HG03175 (cell line): ENCODE data around the gene BRIP1.
"Not testable (repeated sequence)": the region's sequence is repeated elsewhere in the genome, so short reads cannot be mapped to it uniquely, and the experiment has no call there.

Experiments used
- ATAC-seq: cut with Tn5 transposase; IDR thresholded peaks from one replicate; pipeline ENCODE4 v1.9.1; 2021; ENCODE audit warnings: mild to moderate bottlenecking, moderate library complexity; ENCODE audit not compliant: unreplicated experiment

The BRIP1 gene

DNA sequence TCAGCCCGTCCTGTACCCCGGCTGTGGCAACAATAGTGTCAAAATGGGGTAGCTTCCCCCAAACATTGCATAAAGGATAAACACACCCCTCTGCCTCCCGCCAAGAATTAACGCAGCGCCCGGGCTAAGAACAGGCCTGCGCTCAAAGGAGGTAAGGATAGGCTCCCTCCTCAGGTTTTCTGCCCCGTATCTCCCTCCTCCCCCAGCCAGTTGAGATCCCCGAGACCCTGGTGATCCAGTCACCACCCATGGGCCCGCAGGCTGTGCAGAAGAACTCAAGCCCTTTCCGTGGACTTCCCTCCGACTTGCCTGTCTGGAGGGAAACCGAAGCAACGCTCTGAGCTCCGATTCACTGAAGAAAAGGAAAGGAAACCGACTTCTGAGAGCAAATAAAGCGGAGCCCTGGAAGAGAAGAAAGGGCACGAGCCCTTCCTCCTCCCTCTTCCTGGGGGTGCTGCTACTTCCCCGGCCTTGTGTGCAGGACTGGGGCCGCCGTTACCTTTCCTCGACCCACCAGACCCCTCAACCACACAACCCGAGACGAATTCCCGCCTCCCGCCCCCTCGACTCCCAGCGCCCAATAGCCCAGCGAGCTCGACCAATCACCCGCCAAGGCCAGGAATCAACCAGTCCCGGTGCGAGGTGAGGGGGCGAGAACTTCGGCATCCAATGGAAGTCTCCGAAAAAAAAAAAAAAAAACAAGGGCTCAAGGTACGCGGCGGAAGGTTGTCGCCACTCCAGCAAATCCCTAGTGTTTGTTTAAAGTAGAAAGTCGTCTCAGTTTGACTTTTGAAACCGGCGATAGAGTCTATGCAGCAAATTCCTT lies at the start of gene BRIP1:
Gene BRIP1, minus strand, starts transcription at position 554 of the 826 bp plus-strand sequence. CDS start 1,989 bp downstream, outside the sequence.
- ATAC-seq, result peak; percentile 92

DNA sequence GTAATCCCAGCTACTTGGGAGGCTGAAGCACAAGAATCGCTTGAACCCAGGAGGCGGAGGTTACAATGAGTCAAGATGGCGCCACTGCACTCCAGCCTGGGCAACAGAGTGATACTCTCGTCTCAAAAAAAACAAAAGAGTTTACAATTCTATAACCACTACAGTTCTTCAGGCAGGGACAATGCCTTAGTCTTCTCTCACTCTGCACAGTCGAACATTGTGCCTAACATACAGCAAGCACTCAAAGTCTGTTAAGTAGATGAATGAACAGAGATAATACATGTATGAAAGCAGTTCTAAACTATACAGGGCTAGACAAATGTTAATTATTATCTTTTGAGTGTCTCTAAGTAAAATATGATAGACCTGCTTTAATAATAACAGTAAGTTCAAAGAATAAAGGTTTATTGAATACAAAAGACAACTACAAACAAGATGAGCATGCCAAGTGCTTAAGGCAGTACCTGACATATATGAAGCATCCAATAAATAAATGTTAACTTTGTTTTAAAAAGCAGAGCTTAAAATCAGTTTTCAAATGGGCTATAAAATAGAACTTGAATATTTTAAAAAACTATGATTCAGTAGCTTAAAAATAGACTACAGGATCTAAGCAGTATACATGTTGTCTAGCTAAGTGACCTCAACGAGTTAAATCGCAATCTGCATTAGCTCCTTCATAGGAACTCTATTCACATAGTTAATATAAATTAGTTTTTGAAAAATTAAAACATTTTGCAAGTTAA lies 45.1 kb upstream of the BRIP1 start:
- no peak for ATAC-seq

DNA sequence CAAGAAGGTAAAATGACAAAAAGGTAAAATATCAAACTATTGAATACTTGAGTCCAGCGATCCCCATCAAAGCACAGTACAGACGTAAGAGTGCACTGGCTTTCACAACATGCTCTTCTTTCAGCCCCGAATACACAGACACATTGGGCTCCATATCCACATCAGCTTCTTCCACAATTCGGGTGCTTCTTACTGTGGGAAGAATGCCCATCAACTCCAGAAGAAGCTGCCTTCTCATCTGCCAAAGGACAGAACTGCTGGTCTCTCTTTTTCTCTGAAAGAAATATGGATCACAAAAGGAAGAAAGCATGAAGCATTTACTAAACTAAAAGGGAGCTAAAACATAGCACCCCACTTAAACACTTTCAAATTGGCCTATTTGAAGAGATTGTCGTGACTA lies 44.0 kb upstream of the BRIP1 start:
- no peak for ATAC-seq

DNA sequence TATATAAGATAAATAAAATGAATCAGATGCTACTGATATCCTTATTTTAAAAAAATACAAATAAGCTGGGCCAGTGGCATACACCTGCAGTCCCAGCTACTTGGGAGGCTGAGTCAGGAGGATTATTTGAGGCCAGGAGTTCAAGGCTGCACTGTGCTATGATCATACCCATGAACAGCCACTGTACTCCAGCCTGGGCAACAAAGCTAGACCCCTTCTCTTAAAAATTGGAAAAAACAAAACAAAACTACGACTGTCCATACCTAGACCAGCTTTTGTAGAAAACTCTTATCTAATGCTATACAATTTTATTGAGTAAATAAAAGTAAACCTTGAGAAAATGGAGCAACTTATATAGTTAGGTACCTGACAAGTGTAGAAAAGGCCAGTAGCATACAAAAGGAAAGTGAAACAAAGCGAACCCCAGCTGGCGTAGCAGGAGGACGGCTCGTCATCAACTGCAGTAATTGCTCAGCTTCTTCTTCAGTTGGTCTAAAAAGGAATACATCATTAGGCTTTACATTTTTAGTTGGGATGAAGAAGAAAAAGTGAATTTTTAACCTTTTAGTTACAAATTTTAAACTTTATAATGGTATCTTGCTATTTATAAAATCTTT lies 40.9 kb upstream of the BRIP1 start:
- ATAC-seq, result peak; percentile 87

DNA sequence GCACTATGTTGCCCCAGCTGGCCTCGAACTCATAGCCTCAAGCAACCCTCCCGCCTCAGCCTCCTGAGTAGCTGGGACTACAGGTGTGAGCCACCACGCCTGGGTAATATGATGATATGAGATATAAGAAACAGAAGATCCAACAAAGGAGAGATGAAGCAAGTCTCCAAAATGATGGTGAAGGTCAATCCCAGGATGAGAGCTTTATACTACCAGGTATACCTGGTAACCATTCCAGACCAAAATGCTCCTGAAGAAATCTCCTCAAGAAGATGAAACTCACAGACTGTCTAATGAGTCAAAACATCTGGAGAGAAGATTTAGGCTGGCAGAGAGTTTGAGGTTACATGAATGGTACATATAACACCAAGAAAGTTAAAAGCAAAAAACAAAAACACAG lies 39.9 kb upstream of the BRIP1 start:
- ATAC-seq, result no peak

DNA sequence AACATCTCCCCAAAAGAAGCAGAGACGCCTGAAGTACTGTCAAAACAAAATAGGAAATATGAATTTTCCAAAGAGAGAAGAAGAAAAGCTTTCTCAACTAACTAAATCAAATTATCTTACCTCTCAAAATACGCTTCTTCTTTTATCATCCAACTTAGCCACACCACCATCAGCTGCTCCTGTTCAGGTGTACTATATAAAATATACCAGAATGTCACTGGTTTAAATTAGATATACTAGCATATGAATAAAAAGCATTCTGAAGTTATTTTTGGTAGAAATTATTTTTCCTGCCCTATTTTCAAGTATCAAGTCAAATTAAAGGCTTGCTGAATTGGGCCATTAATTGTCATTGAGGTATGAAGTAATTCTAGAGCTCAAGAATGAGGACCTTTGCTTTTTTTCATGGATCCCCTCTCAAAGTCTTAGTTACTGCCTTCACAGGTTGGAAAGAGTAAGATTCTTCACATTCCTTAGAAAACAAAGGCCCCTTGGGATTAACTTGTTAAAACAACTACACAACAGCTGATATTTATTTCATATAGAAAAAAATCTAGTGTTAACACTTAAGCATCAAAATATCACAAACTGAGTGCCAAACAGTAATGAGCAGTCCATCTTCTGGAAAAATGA lies 34.3 kb upstream of the BRIP1 start:
- ATAC-seq, result no peak

DNA sequence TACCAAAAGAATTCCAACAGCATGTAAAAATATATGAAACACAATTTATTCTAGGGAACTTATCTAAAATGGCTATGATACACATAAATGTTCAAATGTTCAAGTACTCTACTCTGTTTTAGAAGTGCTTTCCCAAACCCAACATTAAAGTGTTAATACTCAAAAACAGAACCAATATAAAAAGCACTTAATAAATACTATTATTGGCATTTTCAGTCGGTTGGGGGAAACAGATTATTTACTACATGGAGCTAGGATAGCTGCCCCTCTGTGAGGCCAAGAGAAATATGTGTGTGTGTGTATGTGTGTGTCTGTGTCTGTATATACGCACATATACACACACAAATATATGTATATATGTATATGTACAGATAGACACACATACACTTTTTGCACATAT lies 32.1 kb upstream of the BRIP1 start:
- ATAC-seq, result no peak

DNA sequence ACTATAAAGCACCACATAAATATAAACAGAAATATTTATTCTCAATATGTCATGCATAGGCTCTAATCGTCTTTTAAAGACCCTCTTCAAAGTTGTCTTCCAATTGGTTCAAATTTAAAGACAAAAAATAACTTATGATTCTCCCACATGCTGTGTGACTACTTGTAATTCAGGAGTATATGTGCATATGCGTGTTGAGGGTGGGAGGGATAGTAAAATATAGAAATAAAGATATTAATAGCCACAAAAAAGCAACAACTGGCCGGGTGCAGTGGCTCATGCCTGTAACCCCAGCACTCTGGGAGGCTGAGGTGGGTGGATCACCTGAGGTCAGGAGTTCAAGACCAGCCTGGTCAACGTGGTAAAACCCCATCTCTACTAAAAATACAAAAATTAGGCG lies 31.0 kb upstream of the BRIP1 start:
- not testable (repeated sequence) for ATAC-seq

DNA sequence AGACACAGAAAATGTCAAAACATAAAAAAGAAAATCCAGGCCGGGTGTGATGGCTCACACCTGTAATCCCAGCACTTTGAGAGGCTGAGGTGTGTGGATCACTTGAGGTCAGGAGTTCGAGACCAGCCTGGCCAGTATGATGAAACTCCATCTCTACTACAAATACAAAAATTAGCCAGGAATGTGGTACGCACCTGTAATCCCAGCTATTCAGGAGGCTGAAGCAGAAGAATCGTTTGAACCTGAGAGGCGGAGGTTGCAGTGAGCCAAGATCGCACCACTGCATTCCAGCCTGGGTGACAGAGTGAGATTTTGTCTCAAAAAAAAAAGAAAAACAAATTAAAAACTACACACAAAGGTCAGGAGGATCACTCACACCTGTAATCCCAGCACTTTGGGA lies 24.4 kb upstream of the BRIP1 start:
- not testable (repeated sequence) for ATAC-seq

DNA sequence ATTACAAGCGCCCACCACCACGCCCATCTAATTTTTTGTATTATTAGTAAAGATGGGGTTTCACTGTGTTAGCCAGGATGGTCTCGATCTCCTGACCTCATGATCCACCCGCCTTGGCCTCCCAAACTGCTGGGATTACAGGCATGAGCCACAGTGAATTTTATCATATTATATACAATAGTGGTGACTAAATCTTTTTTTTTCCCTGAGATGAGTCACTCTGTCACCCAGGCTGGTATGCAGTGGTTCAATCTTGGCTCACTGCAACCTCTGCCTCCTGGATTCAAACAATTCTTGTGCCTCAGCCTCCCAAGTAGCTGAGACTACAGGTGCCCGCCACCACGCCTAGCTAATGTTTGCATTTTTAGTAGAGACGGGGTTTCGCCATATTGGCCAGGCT lies 22.5 kb upstream of the BRIP1 start:
- not testable (repeated sequence) for ATAC-seq

DNA sequence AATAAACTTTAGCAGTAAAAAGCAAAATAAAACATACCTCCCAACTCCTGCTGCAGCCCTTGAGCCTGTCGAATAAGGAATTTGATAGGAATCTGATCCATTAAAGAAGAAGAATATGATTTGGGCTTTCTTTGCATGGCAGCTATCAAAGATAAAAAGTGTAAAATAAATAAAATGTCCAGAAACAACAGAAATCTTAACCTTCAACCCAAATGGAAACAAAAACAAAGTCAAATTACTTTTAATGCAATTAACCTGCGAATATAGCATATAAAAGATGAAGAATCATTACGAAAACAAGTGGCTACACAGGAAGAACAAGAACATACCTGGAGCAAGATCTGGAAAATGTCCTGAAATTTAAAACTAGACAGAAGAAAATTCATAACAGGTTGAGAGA lies 21.5 kb upstream of the BRIP1 start:
- ATAC-seq, result no peak

DNA sequence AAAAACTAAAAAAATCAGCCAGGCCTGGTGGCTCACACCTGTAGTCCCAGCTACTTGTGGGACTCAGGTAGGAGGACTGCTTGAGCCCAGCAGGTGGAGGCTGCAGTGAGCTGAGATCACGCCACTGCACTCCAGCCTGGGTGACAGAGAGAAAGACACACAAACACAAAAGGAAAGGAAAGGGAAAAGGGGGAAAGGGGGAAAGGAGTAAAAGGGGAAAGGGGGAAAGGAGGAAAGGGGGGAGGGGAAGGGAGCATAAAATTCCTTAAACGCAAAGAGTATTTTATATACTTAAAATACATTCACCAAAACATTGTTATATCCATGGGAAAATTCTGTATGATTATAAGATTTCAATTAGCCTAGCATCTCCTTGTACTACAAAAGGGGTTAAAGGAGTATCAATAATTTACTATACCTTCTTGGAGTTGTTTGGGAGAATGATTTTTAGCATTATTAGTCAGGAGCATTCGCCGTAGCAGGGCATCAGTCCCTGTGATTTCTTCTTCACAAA lies 17.3 kb upstream of the BRIP1 start:
- no peak for ATAC-seq

DNA sequence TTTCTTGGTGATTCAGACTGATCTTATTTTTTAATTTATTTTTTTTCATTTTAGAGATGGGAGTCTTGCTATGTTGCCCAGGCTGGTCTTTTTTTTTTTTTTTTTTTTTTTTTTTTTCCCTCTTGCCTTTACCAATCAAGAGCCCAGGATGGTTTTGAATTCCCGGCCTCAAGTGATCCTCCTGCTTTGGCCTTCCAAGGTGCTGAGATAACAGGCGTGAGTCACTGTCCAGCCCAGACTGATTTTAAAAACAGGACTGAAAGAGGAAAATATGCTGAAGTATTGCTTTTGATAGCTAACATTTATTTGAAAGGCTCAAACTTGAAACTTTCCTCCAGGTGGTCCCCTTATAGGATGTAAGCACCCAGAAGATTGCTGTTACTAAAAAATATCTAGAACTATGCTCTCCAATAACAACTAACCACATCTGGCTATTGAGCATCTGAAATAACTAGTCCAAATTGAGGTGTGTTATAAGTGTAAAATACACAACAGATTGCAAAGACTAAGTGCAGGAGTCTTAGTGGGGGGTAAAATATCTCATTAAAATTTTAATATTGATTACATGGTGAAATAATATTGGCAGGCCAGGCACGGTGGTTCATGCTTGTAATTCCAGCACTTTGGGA lies 15.8 kb upstream of the BRIP1 start:
- ATAC-seq, result no peak

DNA sequence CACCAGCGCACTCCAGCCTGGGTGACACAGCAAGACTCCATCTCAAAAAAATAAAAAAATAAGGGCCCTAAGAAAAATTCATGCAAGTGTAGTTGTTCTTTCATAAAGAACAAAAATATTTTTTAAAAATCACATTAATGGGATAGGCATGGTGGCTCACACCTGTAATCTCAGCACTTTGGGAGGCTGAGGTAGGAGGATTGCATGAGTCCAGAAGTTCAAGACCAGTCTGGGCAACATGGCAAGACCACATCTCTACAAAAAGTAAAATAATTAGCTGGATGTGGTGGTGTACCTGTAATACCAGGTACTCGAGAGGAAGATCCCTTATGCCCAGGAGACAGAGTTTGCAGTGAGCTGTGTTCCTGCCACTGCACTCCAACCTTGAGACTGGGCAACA lies 15.2 kb upstream of the BRIP1 start:
- ATAC-seq, result no peak

DNA sequence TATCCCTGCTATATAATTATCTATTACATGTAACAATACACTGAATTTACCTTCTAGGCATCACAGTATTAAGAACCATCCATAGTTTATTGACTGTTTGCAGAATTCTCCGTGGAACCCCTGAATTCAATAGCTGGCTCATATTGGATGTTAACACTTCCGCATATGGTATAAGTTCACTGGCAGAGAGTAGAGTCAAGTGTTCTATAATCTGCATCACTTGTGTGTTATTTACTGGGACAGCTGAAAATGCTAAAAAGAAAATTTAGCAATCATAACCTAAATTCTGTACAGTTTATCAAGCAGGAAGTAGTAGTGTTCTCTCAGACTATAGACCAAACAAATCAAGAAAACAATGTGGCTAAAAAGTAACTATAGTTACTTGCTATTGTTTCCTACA lies 14.5 kb upstream of the BRIP1 start:
- no peak for ATAC-seq

DNA sequence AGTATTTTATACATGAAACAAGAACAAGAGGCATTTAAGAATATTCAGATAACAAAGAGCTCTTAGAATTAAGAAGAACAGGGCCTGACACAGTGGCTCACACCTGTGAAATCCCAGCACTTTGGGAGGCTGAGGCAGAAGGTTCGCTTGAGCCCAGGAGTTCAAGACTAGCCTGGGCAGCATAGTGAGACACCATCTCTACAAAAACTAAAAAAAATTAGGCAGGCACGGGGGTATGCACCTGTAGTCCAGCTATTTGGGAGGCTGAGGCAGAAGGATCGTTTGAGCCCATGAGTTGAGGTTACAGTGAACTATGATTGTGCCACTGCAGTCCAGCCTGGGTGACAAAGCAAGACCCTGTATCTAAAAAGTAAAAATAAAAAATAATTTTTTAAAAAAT lies 12.5 kb upstream of the BRIP1 start:
- ATAC-seq, result no peak

DNA sequence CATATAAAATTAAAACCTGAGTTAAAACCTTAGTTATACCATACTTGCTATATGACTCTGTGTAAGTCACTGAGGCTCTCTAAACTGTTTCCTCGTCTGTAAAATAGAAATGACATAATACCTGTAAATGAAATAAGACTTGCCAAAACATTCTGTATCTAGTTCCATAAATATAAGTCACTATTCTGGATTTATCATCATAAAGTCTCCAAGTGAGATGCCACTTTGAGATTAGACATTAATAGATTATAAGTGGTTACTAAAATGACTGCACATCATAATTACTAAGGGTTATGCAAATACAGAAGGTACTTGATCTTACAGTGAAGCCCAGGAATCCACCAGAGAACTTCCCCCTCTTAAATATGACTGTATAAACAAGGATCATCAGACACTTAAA lies 12.0 kb upstream of the BRIP1 start:
- no peak for ATAC-seq

DNA sequence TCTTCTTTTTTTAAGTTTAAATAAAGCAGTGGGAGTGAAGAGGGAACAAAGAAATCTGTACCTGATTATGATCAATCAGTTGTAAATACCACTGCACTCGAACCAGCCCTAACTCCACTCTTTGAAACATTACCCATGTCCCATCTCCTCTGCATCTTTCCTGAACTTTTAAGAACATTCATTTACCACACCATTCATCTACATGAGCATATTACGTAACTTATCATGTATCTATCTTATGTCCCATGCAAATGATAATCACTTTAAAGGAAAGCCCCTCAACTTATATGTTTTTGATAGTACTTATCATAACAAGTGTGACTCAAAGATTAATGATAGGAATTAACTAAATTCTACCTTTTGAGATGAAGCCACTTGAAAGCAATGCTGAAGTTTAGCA lies 10.7 kb upstream of the BRIP1 start:
- no peak for ATAC-seq

DNA sequence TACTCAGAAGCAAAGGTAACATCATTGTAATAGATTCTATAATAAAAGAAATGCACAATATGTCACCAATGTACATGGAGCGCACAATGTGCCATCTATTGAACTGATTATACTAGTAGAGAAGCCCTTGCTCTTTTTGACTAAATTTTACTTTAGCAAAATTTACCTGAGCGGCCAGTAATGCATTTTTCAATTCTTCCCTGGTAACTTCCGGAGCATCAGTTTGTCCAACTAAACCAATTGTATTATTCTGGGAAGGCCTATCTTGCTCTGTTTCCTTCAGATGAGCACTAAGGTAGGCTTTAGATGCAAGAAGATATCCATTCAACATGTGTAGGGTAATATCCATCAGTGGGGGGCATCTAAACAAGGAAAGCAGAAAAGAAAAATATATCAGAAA lies 8.8 kb upstream of the BRIP1 start:
- no peak for ATAC-seq

DNA sequence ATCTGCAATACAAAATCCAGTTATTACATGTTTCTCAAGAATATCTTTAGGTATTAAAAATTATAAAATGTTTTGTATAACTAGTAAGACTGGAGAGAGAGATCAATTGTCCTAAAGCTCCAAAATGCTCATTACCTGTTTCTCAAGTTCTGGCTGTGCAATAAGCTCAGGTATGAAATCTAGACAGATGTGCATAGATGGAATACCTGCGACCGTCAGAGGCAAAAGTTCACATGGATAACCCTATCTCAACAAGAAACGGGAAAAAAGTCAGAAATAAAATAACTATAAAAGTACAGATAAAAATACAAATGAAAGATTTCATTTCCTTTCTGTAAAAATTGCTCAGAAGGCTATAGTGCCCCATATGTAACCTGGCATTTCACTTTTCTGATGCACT lies 5.8 kb upstream of the BRIP1 start:
- no peak for ATAC-seq

DNA sequence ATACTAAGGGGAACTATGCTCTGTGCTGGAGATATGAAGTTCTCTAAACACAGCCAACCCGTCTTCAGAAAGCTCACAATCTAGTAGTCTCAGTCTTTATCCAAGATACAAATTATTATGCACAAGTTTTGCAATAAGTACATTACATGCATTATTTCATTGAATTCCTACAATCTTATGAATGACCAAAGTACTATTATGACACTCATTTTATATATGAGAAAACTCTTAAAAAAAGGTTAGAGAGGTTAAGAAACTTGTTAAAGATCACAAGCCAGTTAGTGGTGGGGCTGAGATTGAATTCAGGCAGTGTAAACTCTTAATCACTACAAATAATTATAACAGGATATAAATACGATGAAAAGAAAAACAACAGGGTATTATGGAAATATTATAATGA lies 4.7 kb upstream of the BRIP1 start:
- ATAC-seq, result no peak
